HFF-Myc (cell line): ENCODE measurements around the gene GPR25.

Source experiments
- DNase-seq: peaks from one replicate; pipeline ENCODE4 v3.0.0-alpha.2; 2011; ENCODE audit warnings: low read depth; ENCODE audit errors: extremely low read depth
- H3K4me3 ChIP-seq: replicated peaks from 2 replicates; pipeline ENCODE4 v1.5.1; 2011; ENCODE audit warnings: low read depth, mild to moderate bottlenecking, control low read depth, low read length
- CTCF ChIP-seq: IDR thresholded peaks from 2 replicates; pipeline ENCODE4 v1.5.1; 2012; ENCODE audit warnings: mild to moderate bottlenecking, low read depth, low read length, control low read depth; ENCODE audit errors: missing control alignments

GPR25 gene

GRCh38 chr1:200845360-200845759, 27.4 kb upstream of the GPR25 start:
- DNase-seq = no peak
- no peak overlapping the region for H3K4me3 ChIP-seq
- no peak for TF ChIP-seq CTCF

- no peak for TF ChIP-seq CTCF
- no peak for DNase-seq
Observed at GRCh38 chr1:200846398-200846797, 26.4 kb upstream of the GPR25 start.

GRCh38 chr1:200849430-200849829, 23.4 kb upstream of the GPR25 start:
- no peak for DNase-seq
- TF ChIP-seq CTCF = no peak
- H3K4me3 ChIP-seq = no peak overlapping the region

More at GRCh38 chr1:200846398-200846797, 26.4 kb upstream of the GPR25 start:
- no peak overlapping the region for H3K4me3 ChIP-seq

- H3K4me3 ChIP-seq = no peak overlapping the region
- DNase-seq = no peak
- TF ChIP-seq CTCF = no peak
Observed at GRCh38 chr1:200850554-200850953, 22.2 kb upstream of the GPR25 start.

DNA sequence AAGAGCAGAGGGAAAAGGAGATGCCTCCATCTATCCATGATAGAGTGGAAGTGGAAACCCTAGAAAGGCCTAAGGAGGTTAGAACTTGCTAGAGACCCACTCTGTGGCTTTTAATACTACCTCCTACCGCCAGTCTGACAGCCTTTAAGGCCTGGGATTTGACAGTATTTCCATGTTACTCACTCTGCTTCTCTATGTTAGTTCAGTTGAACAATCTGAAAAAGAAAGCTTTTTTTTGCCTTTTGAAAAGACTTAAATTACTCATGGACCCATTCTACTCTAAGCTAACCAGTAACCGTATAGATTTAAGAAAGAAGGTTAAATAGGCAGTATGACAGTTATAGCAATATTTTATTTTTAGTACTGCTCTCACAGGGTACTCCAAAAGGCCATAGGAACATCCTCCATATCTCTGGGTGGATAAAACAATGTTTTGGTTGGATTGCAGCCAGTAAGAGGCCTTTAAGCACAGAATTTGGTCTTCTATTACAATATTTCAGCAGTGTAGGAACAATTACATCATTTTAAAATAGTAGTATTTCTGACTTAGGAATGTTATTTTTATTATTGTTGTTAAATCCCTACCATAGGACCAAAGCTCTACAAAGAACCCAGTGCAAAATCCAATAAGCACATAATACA, 15.9 kb upstream of the GPR25 start:
- no peak for TF ChIP-seq CTCF
- H3K4me3 ChIP-seq = no peak overlapping the region
- DNase-seq = no peak

- no peak for DNase-seq
- H3K4me3 ChIP-seq = no peak overlapping the region
- no peak for TF ChIP-seq CTCF
Observed at GRCh38 chr1:200857804-200858203, 15.0 kb upstream of the GPR25 start.
